Stomach (tissue), 9 donors: ENCODE results near the gene CCL22. TPM values are rescaled to one million over a fixed set of nuclear protein-coding genes. Genes with fewer than 3 reads are reported as not detected.

Experiments
- DNase-seq, 2 donors: peaks; one replicate each; pipeline versions ENCODE4 v3.0.0 to v3.0.0-alpha.2; 2013 to 2019
- H3K27ac ChIP-seq, 5 donors: fragments of 200-600 bp in 4 of 5; sonication (generic) in 4 of 5; one replicate each; pipeline ENCODE4 v1.5.1; 2013 to 2019; ENCODE audit warnings: mild to moderate bottlenecking in 1 of 5, moderate library complexity in 1 of 5
- H3K27me3 ChIP-seq, 3 donors: fragments of 200-600 bp; sonication (generic); one replicate each; pipeline ENCODE4 v1.5.1; 2017 to 2019; ENCODE audit warnings: mixed run types in 1 of 3
- H3K36me3 ChIP-seq, 4 donors: fragments of 200-600 bp; sonication (generic); 1 replicate in 3 of 4; 2 replicates in 1 of 4; pipeline ENCODE4 v1.5.1; 2016 to 2019
- H3K4me1 ChIP-seq, 4 donors: fragments of 200-600 bp; sonication (generic); one replicate each; pipeline ENCODE4 v1.5.1; 2016 to 2019
- H3K4me3 ChIP-seq, 4 donors: fragments of 200-600 bp; sonication (generic) in 3 of 4; one replicate each; pipeline ENCODE4 v1.5.1; 2016 to 2019; ENCODE audit warnings: mild to moderate bottlenecking in 1 of 4
- H3K9me3 ChIP-seq, 4 donors: fragments of 200-600 bp; sonication (generic); one replicate each; pipeline ENCODE4 v1.5.1; 2016 to 2019
- CTCF ChIP-seq, 7 experiments: fragments of 450-650 bp in 4 of 7; fragments of 200-600 bp in 3 of 7; sonication (generic) in 3 of 7; IDR thresholded peaks; one replicate each; pipeline ENCODE4 v1.5.1; 2016 to 2019; ENCODE audit warnings: antibody characterized with exemption in 7 of 7, control low read depth in 2 of 7, mild to moderate bottlenecking in 1 of 7
- EP300 ChIP-seq: sonication (generic); formaldehyde crosslinking; IDR thresholded peaks from one replicate; pipeline ENCODE4 v1.6.1; 2017; ENCODE audit warnings: antibody characterized with exemption
- POLR2A ChIP-seq, 4 donors: fragments of 450-650 bp; IDR thresholded peaks; one replicate each; pipeline ENCODE4 v1.6.1; 2016; ENCODE audit warnings: antibody characterized with exemption in 4 of 4, control low read depth in 2 of 4, mild to moderate bottlenecking in 1 of 4, moderate library complexity in 1 of 4
- POLR2AphosphoS5 ChIP-seq, 3 donors: sonication (generic); formaldehyde crosslinking; IDR thresholded peaks; one replicate each; pipeline ENCODE4 v1.6.1; 2016; ENCODE audit warnings: antibody characterized with exemption in 3 of 3
- WGBS, 5 donors: extraction: QIAGEN DNeasy Blood & Tissue Kit in 3 of 5; methylation state at CpG; one replicate each; pipeline versions ENCODE4 v1.1.5 to v1.1.7; 2013 to 2018; 5-methylcytosine and 5-hydroxymethylcytosine counted together
- intact Hi-C: fragments of 100-400 bp; cut with DNase I; formaldehyde crosslinking; loops from one replicate; pipeline ENCODE4 v1.15.1; 2023; ENCODE audit warnings: low total_unique reads
- polyA plus RNA-seq, 3 donors: library from polyadenylated mRNA; stranded (reverse); fragments of 200-250 nt; gene quantifications; one replicate each; pipeline ENCODE4 v1.2.3, GENCODE V29; 2013
- total RNA-seq, 5 donors: library from RNA; depleted of rRNA; stranded (reverse); fragments of >200 nt; gene quantifications; one replicate each; pipeline versions ENCODE4 v1.1.0 to v1.2.3, GENCODE V29; 2014 to 2016
- donor health status: healthy with polysubstance abuse.
- donor health status: Bipolar disorder and iron deficiency.
- donor health status: healthy.

CCL22 gene
- total and polyA plus RNA-seq, 8 donors = 0.12 to 0.45 (median 0.26) TPM; not detected in 4

- TF ChIP-seq EP300 = no peak
- no peak for TF ChIP-seq POLR2A (IDR thresholded peaks at IDR 0.05)
- 82 to 97% (median 93%) methylated on average over 2 to 4 of the region's 4 CpGs for WGBS, 5 donors
- no peaks in the 10 kb centered on the region for H3K9me3 ChIP-seq
- H3K4me3 ChIP-seq = no peak overlapping the region
- intact Hi-C loops = no loop called here
- peak in 1 of 2 donors; percentile 8 for DNase-seq
- no peaks in the 10 kb centered on the region for H3K36me3 ChIP-seq
- no peaks in the 10 kb centered on the region for H3K4me1 ChIP-seq
- H3K27me3 ChIP-seq = peaks cover 0 to 6% (median 0%) of the 10 kb centered on the region in 3 donors
- no peak overlapping the region for H3K27ac ChIP-seq
Observed at GRCh38 chr16:57356547-57356946, 2.0 kb upstream of the CCL22 start.

GRCh38 chr16:57357330-57358085 lies 1.1 kb upstream of the CCL22 start:
- intact Hi-C loops = no loop called here
- DNase-seq = peak in 1 of 2 donors; percentile 20

DNA sequence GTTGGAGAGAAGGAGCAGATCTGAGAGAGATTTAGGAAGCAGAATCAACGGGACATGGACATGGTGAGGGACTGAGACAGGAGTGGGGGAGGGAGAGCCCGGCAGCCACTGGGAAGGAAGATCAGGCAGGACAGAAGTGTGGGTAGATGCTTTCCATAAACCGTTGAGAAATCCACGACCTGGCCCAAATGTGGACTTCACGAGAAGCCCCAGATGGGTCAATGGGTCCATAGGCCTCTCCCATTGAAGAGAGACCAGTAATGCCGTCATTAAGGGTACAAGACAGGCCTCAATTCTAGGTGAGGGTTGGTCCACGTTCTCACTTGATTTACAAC lies 530 bp upstream of the CCL22 start:
- 61 to 86% (median 79%) methylated on average over 7 of the region's 7 CpGs for WGBS, 5 donors
- Histone ChIP-seq H3K27ac (no peak overlapping the region), H3K4me3 (no peak overlapping the region)

More at GRCh38 chr16:57357330-57358085, 1.1 kb upstream of the CCL22 start:
- Histone ChIP-seq H3K9me3 (no peaks in the 10 kb centered on the region), H3K27me3 (peaks cover 0 to 3% (median 0%) of the 10 kb centered on the region in 3 donors), H3K4me1 (no peaks in the 10 kb centered on the region), H3K36me3 (no peaks in the 10 kb centered on the region), H3K27ac (no peak overlapping the region), H3K4me3 (no peak overlapping the region)
- TF ChIP-seq EP300 (no peak), POLR2A (IDR thresholded peaks at IDR 0.05) (no peak), POLR2AphosphoS5 (IDR thresholded peaks at IDR 0.05) (no peak), CTCF (IDR thresholded peaks at IDR 0.05) (no peak)
- 83 to 92% (median 87%) methylated on average over 9 of the region's 9 CpGs for WGBS, 5 donors

GRCh38 chr16:57360321-57360935 lies 1.8 kb downstream of the CCL22 start:
- no peak for DNase-seq
- H3K27me3 ChIP-seq = peaks cover 0 to 2% (median 0%) of the 10 kb centered on the region in 3 donors
- 90 to 96% (median 94%) methylated on average over 16 of the region's 16 CpGs for WGBS, 5 donors
- no peaks in the 10 kb centered on the region for H3K4me1 ChIP-seq
- H3K36me3 ChIP-seq = no peaks in the 10 kb centered on the region
- H3K27ac ChIP-seq = no peak overlapping the region
- intact Hi-C loops = no loop called here
- TF ChIP-seq POLR2A (IDR thresholded peaks at IDR 0.05) (no peak), POLR2AphosphoS5 (IDR thresholded peaks at IDR 0.05) (no peak), CTCF (IDR thresholded peaks at IDR 0.05) (no peak), EP300 (no peak)
- H3K9me3 ChIP-seq = no peaks in the 10 kb centered on the region
- H3K4me3 ChIP-seq = no peak overlapping the region

More for the DNA sequence above, 530 bp upstream of the CCL22 start:
- Histone ChIP-seq H3K36me3 (no peaks in the 10 kb centered on the region), H3K9me3 (no peaks in the 10 kb centered on the region), H3K27me3 (no peaks in the 10 kb centered on the region), H3K4me1 (no peaks in the 10 kb centered on the region)
- TF ChIP-seq CTCF (IDR thresholded peaks at IDR 0.05) = no peak
- no peak for TF ChIP-seq POLR2AphosphoS5 (IDR thresholded peaks at IDR 0.05)
- TF ChIP-seq EP300 = no peak
- intact Hi-C loops = no loop called here
- peak in 1 of 2 donors; percentile 3 for DNase-seq
